RWPE2 (cell line): ENCODE results near the gene GCFC2.

Experiments
- ATAC-seq: fragments of 200-7000 bp; cut with Tn5 transposase; 3 replicates; pipeline ENCODE4 v1.9.1; 2021; ENCODE audit warnings: low read depth
- DNase-seq: peaks from one replicate; pipeline ENCODE4 v3.0.0-alpha.2; 2020; ENCODE audit warnings: low spot score
- H3K27ac ChIP-seq: fragments of 450-650 bp; 2 replicates; pipeline ENCODE4 v1.5.1; 2017; ENCODE audit warnings: mild to moderate bottlenecking; ENCODE audit not compliant: poor library complexity, severe bottlenecking
- H3K27me3 ChIP-seq: fragments of 250-450 bp; sonication (Bioruptor Pico); 2 replicates; pipeline ENCODE4 v1.5.1; 2021; ENCODE audit warnings: mild to moderate bottlenecking, moderate library complexity; ENCODE audit not compliant: insufficient read depth, poor library complexity, severe bottlenecking
- H3K36me3 ChIP-seq: fragments of 250-450 bp; sonication (Bioruptor Pico); 2 replicates; pipeline ENCODE4 v1.5.1; 2020; ENCODE audit warnings: low read depth, mild to moderate bottlenecking, moderate library complexity
- H3K4me1 ChIP-seq: fragments of 250-450 bp; sonication (Bioruptor Pico); 2 replicates; pipeline ENCODE4 v1.5.1; 2021; ENCODE audit warnings: mild to moderate bottlenecking, moderate library complexity; ENCODE audit not compliant: insufficient read depth, poor library complexity, severe bottlenecking
- H3K4me3 ChIP-seq: fragments of 250-450 bp; sonication (Bioruptor Pico); 2 replicates; pipeline ENCODE4 v1.5.1; 2021; ENCODE audit warnings: mild to moderate bottlenecking, moderate library complexity; ENCODE audit not compliant: severe bottlenecking
- H3K9me3 ChIP-seq: fragments of 250-450 bp; sonication (Bioruptor Pico); 2 replicates; pipeline ENCODE4 v1.5.1; 2021; ENCODE audit warnings: mild to moderate bottlenecking, moderate library complexity; ENCODE audit not compliant: severe bottlenecking
- TF ChIP-seq, protein P1 (sequence below): fragments of 450-650 bp; IDR thresholded peaks from one replicate; pipeline ENCODE4 v1.5.1; 2017; ENCODE audit warnings: mild to moderate bottlenecking, moderate library complexity; ENCODE audit not compliant: poor library complexity, severe bottlenecking

The GCFC2 gene

DNA sequence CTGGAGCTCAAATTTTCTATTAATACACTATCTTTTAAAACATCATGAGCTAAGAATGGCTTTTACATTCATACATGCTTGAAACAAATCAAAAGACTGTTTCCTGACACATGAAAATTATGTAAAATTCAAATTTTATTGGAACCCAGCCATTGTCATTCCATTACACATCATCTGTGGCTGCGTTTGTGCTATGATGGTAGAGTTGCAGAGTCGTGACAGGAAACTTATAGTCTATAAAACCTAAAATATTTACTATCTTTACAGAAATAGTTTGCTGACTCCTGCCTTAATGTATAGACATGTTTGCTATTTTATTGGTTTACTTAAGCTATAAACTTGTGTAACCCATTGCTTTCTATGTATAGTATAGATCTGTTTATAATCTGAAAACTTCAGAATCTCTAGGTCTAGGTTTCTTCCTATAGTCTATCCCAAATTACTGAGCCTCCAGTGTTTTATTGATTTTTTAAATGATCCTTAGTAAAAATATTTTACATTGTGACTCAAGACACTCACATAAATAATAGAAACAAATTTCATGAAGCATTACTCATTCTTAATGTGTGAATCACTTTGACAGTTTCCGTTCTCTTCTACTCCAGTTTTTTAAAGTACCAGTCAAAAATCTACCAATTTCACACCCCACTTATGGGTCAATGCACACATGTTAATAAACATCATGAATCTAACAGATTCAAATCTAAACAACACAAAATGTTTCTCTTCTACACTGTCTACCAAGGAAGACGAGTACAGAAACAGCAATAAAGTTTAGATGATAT is 90.6 kb downstream of the GCFC2 start:
- Histone ChIP-seq H3K27ac (peak overlapping the region; percentile 78), H3K4me3 (no peak overlapping the region), H3K9me3 (no peaks in the 10 kb centered on the region), H3K36me3 (no peaks in the 10 kb centered on the region), H3K27me3 (no peaks in the 10 kb centered on the region), H3K4me1 (peaks cover 16% of the 10 kb centered on the region)
- DNase-seq (no peak), ATAC-seq (peak; percentile 87)
- TF ChIP-seq, protein P1, sequence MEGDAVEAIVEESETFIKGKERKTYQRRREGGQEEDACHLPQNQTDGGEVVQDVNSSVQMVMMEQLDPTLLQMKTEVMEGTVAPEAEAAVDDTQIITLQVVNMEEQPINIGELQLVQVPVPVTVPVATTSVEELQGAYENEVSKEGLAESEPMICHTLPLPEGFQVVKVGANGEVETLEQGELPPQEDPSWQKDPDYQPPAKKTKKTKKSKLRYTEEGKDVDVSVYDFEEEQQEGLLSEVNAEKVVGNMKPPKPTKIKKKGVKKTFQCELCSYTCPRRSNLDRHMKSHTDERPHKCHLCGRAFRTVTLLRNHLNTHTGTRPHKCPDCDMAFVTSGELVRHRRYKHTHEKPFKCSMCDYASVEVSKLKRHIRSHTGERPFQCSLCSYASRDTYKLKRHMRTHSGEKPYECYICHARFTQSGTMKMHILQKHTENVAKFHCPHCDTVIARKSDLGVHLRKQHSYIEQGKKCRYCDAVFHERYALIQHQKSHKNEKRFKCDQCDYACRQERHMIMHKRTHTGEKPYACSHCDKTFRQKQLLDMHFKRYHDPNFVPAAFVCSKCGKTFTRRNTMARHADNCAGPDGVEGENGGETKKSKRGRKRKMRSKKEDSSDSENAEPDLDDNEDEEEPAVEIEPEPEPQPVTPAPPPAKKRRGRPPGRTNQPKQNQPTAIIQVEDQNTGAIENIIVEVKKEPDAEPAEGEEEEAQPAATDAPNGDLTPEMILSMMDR = no peak

GRCh38 chr2:75616933-75617332 is 93.8 kb downstream of the GCFC2 start:
- TF ChIP-seq, protein P1 = no peak
- DNase-seq (no peak), ATAC-seq (no peak)
- Histone ChIP-seq H3K27ac (no peak overlapping the region), H3K9me3 (no peaks in the 10 kb centered on the region), H3K27me3 (no peaks in the 10 kb centered on the region), H3K4me3 (no peak overlapping the region), H3K36me3 (no peaks in the 10 kb centered on the region), H3K4me1 (peaks cover 16% of the 10 kb centered on the region)

GRCh38 chr2:75616406-75616805 is 94.3 kb downstream of the GCFC2 start:
- H3K36me3 ChIP-seq = no peaks in the 10 kb centered on the region
- no peak for DNase-seq
- peaks cover 16% of the 10 kb centered on the region for H3K4me1 ChIP-seq
- TF ChIP-seq, protein P1 = no peak
- H3K9me3 ChIP-seq = no peaks in the 10 kb centered on the region
- H3K27me3 ChIP-seq = no peaks in the 10 kb centered on the region
- no peak overlapping the region for H3K27ac ChIP-seq
- ATAC-seq = no peak
- no peak overlapping the region for H3K4me3 ChIP-seq

GRCh38 chr2:75614162-75614651 is 96.5 kb downstream of the GCFC2 start:
- H3K4me1 ChIP-seq = no peaks in the 10 kb centered on the region
- no peak overlapping the region for H3K4me3 ChIP-seq
- no peaks in the 10 kb centered on the region for H3K27me3 ChIP-seq
- ATAC-seq (peak; percentile 63), DNase-seq (no peak)
- H3K36me3 ChIP-seq = no peaks in the 10 kb centered on the region
- peak overlapping the region; percentile 25 for H3K27ac ChIP-seq
- TF ChIP-seq, protein P1 = no peak
- H3K9me3 ChIP-seq = no peaks in the 10 kb centered on the region

GRCh38 chr2:75612862-75613243 is 97.9 kb downstream of the GCFC2 start:
- no peaks in the 10 kb centered on the region for H3K36me3 ChIP-seq
- H3K9me3 ChIP-seq = no peaks in the 10 kb centered on the region
- no peaks in the 10 kb centered on the region for H3K27me3 ChIP-seq
- H3K27ac ChIP-seq = no peak overlapping the region
- TF ChIP-seq, protein P1 = no peak
- DNase-seq = no peak
- no peaks in the 10 kb centered on the region for H3K4me1 ChIP-seq
- H3K4me3 ChIP-seq = no peak overlapping the region
- no peak for ATAC-seq
